GM19455 (cell line): Measurements from ENCODE around the gene TMEM258.

Experiments
- ATAC-seq: cut with Tn5 transposase; IDR thresholded peaks from one replicate; pipeline ENCODE4 v1.9.1; 2021; ENCODE audit not compliant: unreplicated experiment

TMEM258 gene

DNA sequence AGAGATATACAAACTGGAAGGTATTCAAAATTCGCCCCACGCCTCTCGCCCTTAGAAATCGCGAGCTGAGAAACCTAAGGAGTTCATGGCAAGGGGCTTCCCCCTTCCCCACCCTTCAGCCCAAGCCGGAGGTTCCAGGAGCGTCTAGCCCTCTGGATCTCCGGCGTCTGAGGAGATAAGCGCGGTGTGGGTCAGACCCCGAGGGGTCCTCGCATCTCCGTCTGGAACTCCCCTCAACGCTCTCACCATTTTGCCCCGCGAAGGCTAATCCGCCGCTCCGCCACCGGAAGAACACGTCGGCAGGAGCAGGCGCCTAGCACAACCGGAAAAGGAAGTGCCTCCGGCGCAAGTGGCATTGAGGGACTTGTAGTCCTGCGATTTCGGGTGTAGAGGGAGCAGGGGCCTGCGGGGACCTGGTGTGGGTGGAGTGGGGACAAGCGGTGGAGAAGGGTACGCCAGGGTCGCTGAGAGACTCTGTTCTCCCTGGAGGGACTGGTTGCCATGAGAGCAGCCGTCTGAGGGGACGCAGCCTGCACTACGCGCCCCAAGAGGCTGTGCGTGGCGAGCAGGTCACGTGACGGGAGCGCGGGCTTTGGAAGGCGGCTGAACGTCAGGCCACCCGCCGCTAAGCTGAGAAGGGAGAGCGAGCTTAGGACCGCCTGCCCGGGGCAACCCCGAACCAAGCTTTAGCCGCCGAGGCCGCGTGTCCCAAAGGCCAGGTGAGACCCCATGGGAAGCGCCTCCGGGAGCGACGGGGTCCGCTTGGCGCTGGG, at the start of gene TMEM258, which contains the start of gene FEN1:
TMEM258 (minus strand) TSS at position 290 of the 773 bp plus-strand sequence; CDS start at position 249, 41 bp downstream.
FEN1 (plus strand) TSS at position 602 of the 773 bp plus-strand sequence. CDS start 2,451 bp downstream, outside the sequence.
- ATAC-seq: peak; percentile 82

DNA sequence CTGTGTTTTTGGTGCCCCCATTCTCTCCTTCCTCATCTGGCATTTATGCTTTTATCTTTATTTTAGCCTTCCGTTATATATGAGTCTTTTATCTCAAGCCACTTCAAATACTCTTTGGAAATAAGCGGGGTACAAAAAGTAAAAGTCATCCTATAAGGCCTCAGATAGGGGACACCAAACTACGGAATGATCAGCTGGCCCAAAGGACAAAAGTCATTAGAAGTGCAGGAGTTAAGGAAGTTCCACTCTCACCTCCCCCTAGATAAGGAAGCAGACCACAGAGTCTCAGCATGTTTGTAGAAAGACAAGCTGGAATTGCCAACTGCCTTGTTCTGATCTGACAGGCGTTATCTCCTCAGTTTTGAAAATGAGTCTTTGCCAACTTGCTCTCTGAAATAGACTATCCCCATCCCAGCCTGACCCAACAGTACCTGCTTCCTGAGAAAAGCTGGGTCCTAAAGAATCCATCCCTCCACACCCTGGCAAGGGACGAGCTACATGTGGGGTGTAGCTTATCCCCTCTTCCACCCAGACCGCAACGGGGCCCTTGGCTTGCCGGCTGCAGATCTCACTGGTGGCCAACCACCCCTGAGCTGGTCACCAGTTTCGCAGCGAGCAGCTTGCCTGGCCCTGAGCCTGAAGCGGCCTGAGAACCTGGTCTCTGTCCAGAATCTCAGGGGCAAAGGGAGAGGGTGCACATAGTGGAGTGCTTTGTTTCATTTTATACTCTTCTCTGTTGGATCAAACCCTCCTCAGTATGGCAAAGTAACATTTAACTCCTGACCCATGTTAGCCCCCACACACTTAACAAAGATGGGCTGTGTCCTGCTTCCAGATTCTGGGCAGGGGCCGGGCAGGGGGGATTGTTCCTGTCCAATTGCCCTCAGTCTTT, 49.5 kb upstream of the TMEM258 start:
- ATAC-seq: no peak

GRCh38 chr11:61840371-61840770, 48.0 kb upstream of the TMEM258 start:
- no peak for ATAC-seq

DNA sequence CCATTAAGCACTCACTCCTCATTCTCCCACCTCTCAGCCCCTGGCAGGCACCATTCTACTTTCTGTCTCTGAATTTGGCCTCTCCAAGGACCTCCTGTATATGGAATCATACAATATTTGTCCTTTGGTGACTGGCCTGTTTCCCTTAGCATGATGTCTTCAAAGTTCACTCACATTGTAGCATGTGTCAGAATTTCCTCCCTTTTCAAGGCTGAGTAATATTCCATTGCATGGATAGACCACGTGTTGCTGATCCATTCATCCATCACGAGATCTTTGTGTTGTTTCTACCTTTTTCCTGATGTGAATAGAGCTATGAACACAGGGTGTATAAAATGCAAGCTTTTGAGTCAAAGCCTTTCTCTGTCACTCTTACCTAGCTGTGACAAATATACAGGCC, 47.3 kb upstream of the TMEM258 start:
- no peak for ATAC-seq

- ATAC-seq: no peak
Observed at GRCh38 chr11:61838921-61839320, 46.5 kb upstream of the TMEM258 start.

DNA sequence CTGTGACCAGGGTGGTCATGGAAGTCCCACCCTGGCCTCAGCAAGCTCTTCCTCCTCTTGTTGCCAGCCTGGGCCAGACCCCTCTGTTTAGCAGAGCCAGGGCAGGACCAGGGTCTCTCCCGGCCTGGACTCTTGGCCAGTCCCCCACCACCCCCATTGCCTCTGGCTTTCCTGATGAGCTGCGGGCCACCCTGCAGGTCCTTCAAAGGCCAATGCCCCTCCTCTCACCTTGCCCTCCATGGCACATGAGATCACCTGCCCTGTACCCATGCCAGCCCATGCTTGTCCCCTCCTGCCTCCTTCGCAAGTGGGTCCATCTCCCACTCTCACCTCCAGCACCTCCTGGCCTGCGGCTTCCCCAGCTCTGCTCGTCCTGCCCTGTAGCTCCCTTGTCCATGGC, 46.1 kb upstream of the TMEM258 start:
- ATAC-seq: no peak

- no peak for ATAC-seq
Observed at GRCh38 chr11:61837411-61838005, 45.1 kb upstream of the TMEM258 start.

DNA sequence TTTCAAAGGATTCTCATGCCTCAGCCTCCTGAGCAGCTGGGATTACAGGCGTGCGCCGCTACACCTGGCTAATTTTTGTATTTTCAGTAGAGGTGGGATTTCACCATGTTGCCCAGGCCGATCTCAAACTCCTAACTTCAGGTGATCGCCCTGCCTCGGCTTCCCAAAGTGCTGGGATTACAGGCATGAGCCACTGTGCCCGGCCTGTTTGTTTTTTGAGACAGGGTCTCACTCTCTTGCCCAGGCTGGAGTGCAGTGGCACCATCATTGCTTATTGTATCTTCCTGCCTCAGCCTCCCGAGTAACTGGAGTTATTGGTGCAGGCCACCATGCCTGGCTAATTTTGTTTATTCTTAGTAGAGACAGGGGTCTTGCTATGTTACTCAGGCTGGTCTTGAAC, 43.8 kb upstream of the TMEM258 start:
- no peak for ATAC-seq

GRCh38 chr11:61834278-61835048, 42.1 kb upstream of the TMEM258 start:
- ATAC-seq: peak; percentile 84

DNA sequence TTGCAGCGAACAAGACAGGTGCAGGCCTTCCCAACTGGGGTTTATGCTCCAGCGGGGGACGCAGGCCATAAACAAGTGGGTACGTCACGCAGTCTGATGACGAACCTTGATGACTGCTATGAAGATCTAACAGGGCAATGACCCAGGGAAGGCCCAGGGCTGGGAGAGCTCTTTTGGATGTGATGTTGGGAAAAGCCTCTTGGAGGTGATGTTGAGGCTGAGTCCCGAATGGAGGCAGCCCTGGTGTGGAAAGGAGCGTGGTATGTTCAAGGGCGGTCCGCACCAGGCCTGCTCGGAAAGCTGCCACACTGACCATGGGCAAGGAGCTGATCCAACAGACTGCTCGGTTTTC, 41.5 kb upstream of the TMEM258 start:
- no peak for ATAC-seq

DNA sequence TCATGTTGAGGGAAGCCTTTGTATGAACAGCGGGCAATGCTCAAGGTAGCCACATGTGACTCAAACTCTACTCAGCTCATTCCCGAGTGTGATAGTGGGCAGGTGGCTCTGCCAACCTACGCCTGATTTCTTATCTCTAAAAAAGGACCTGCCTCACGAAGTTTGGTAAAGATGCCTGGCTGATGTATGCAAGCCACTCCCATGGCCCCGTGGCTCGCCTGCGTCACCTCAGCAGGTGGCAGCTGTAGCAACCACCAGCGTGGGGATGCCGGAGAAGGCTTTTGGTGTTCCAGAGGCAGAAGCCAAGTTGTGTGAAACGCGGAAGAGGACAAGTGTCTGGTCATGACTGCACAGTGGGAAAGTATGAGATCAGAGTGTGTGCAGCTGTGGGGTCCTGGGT, 41.1 kb upstream of the TMEM258 start:
- ATAC-seq: no peak

DNA sequence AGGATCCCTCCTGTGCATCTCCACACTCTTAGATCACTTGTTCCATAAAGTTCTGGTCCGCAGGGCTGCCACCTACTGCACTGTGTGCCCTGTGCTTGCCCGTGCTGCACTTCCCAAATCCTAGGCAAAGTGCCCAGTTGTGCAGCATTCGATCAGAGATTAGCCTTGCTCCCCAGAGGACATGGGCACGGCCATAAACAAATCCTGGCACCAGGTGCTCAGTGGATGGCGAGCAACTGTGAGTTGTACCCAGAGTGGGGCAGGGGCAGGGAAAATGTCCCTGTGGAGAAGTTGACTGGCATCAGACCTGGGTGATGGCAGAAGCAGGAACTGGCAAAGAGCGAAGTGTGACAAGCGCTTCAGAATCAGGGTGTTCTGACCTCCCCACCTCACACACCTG, 40.4 kb upstream of the TMEM258 start:
- no peak for ATAC-seq

DNA sequence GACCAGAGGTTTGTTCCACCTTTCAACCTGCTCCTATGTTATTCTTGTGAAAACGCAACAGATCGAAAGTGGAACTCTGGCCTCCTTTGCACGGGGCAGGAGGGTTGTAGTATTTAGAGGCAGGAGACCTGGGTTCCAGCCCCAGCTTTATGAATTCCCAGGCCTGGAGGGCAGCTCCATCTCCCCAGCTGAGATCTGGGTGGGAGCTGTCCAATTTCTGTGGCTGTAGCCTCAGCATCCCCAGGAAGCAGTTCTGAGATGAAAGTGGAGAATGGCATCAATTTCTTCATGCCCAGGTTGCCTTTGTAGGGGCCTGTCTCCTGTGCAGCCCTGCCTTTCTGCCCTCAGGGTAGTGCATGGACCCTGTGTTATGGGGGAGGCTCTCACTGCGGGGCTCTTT, 39.8 kb upstream of the TMEM258 start:
- no peak for ATAC-seq

GRCh38 chr11:61830237-61831105, 38.1 kb upstream of the TMEM258 start:
- ATAC-seq: no peak

- ATAC-seq: no peak
Observed at GRCh38 chr11:61829806-61830205, 37.4 kb upstream of the TMEM258 start.

DNA sequence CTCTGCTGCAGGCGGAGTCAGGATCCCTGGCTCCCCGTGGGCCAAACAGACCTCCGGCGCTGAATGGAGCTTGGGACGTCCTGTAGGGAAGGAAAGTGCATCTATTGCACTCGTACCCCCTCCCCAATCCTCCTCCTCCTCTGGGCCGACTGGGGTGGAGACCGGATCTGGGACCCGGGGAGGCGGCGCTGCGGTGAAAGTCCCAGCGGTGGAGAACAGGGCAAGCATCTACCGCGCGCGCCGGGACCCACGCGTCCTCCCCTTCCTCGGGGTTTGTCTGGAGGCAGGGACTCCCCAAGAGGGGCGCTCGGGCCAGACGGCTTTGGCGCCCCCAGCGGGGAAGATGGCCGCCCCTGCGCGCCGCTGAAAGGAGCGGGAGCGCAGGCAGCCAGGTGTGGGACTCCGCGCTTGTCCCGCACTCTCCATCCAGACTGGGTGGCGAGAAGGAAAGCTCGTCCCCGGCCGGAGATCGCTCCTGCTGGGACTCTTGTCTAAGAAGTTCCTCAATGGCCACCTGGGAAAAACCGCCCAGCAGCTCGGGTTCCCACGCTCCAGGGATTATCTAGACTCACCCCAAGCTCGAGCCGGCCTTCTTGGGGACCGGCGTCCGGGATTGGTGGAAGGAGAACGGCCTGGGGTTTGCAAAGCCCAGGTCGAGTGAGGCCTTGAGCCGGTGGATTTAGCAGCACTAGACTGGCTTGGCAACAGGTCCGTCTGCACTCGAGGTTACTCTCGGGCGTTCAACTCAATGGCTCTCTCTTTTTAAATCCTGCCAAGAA, 36.4 kb upstream of the TMEM258 start:
- ATAC-seq: no peak

GRCh38 chr11:61828379-61828628, 35.9 kb upstream of the TMEM258 start:
- no peak for ATAC-seq

GRCh38 chr11:61827571-61828378, 35.4 kb upstream of the TMEM258 start, which contains the start of gene FADS2:
TSS of gene FADS2 (plus strand) at chr11:61828300. CDS start at chr11:61828391, 91 bp downstream.
- ATAC-seq: peak; percentile 77
